Cerebellar cortex (tissue), 1 donor: ENCODE measurements around the gene PTGES3L.
"Not testable (repeated sequence)": the region's sequence is repeated elsewhere in the genome, so short reads cannot be mapped to it uniquely, and the experiment has no call there.

Experiments
- DNase-seq: peaks from one replicate; pipeline ENCODE4 v3.0.0-alpha.2; 2015; ENCODE audit warnings: low spot score

PTGES3L gene

DNA sequence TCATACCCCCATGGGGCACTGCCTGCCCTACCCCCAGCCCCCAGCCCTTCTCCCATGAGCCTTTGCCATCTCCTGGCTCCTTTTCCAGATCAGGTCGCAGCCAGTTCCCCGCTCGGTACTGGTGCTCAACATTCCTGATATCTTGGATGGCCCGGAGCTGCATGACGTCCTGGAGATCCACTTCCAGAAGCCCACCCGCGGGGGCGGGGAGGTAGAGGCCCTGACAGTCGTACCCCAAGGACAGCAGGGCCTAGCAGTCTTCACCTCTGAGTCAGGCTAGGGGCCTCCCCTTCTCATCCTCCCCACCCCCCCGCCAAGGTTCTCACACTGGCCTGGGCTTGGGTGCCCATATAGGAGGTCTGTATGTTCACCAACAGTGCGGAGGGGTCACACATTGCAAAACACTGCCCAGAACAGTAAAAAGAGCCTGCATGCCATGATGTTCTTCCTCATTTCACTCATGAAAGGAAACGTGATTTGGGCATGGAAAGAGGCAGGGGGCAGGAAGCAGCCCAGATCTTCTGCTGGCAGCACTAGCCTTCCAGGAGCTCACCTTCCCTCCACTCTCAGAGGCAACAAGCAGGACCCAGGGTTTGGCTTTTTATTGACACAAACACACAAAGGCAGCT is 34.3 kb upstream of the PTGES3L start:
- no peak for DNase-seq

- no peak for DNase-seq
Observed at GRCh38 chr17:43013296-43013695, 33.4 kb upstream of the PTGES3L start.

GRCh38 chr17:43011728-43012472 is 32.0 kb upstream of the PTGES3L start:
- no peak for DNase-seq

DNA sequence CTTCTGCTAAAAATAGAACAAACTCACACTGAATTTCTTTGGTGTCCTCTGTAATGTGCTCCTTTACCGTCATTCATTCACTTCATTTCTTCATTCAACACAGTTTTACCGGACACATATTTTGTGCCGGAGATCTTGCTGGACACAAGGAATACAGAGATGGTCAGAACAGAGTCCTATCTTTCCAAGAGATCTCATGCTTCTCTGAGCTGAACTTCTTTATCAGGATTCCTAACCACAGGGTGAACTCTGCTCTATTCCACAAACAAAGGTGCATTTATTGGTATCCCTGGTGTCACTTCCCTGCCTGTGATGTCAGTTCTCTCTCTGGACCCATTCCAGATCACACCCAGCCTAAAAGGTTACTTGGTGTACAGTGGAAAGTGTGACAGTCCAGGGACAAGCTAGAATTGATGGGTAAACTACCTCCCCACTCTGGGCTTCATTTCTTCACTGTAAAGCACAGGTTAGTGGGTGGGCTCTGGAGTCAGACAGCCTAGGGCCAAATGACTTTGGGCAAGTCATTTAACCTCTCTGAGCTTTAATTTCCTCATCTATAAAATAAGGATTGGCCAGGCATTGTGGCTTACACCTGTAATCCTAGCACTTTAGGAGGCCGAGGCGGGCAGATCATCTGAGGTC is 30.9 kb upstream of the PTGES3L start:
- DNase-seq: no peak

DNA sequence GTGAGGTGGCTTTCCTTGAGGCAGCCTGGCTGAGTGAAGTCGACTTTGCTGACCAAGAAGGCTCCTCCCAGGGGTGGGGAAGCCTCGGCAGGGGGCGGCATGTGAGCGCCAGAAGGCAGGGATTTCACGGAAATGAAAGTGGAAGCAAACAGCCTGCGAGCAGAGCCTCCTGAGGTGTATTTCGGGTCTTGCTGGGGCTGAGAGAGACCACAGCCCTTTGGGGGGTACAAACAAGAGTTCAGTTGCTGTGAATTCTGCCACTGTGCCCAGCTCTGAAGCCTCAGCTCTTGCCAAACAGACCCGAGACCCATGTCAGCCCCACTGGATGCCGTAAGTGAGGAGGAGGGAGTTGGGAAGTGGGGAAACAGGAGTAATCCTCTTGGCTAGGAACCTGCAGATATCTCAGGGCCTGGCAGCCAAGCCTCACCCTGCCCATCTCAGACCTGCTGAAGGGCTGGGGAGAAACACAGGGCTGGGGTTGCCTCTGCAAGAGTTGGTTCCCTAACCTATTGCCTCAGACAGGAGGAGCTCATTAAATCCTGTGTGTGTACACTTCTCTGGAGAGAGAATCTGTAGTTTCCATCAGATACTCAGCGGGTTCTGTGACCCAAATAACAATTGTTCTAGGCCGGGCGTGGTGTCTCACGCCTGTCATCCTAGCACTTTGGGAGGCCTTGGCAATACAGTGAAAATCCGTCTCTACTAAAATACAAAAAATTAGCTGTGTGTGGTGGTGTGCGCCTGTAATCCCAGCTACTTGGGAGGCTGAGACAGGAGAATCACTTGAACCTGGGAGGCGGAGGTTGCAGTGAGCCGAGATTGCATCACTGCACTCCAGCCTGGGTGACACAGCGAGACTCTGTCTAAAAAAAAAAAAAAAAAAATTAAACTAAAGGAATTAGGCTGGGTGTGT is 27.0 kb upstream of the PTGES3L start, which contains the start of gene IFI35:
Gene IFI35, plus strand, starts transcription at position 146 of the 913 bp plus-strand sequence. Its CDS starts 164 bp downstream, at position 310.
- peak; percentile 74 for DNase-seq

- peak; percentile 81 for DNase-seq
Observed at GRCh38 chr17:43003542-43004172, 23.8 kb upstream of the PTGES3L start.

- not testable (repeated sequence) for DNase-seq
Observed at GRCh38 chr17:43000894-43001293, 21.0 kb upstream of the PTGES3L start.

GRCh38 chr17:42999003-42999525 is 19.2 kb upstream of the PTGES3L start:
- DNase-seq: no peak

- DNase-seq: peak; percentile 100
Observed at GRCh38 chr17:42997984-42998938, 18.4 kb upstream of the PTGES3L start, which contains the start of gene RPL27. Gene RPL27 (plus strand): TSS chr17:42998419. CDS start chr17:42998751, 332 bp downstream.

GRCh38 chr17:42997390-42997983 is 17.6 kb upstream of the PTGES3L start:
- DNase-seq: no peak

DNA sequence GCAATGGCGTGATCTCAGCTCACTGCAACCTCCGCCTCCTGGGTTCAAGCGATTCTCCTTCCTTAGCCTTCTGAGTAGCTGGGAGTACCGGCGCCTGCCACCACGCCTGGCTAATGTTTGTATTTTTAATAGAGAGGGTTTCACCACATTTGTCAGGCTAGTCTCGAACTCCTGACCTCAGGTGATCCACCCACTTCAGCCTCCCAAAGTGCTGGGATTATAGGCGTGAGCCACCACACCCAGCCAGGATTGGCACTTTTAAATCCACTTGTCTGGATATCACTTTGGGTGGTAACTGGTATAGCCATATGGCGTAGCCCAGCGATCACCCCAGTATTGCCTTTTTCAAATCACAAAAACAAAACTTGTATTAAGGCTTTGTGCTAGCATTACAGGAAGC is 14.0 kb upstream of the PTGES3L start:
- not testable (repeated sequence) for DNase-seq

- DNase-seq: no peak
Observed at GRCh38 chr17:42992872-42993271, 13.0 kb upstream of the PTGES3L start.

- no peak for DNase-seq
Observed at GRCh38 chr17:42991471-42991870, 11.6 kb upstream of the PTGES3L start.

DNA sequence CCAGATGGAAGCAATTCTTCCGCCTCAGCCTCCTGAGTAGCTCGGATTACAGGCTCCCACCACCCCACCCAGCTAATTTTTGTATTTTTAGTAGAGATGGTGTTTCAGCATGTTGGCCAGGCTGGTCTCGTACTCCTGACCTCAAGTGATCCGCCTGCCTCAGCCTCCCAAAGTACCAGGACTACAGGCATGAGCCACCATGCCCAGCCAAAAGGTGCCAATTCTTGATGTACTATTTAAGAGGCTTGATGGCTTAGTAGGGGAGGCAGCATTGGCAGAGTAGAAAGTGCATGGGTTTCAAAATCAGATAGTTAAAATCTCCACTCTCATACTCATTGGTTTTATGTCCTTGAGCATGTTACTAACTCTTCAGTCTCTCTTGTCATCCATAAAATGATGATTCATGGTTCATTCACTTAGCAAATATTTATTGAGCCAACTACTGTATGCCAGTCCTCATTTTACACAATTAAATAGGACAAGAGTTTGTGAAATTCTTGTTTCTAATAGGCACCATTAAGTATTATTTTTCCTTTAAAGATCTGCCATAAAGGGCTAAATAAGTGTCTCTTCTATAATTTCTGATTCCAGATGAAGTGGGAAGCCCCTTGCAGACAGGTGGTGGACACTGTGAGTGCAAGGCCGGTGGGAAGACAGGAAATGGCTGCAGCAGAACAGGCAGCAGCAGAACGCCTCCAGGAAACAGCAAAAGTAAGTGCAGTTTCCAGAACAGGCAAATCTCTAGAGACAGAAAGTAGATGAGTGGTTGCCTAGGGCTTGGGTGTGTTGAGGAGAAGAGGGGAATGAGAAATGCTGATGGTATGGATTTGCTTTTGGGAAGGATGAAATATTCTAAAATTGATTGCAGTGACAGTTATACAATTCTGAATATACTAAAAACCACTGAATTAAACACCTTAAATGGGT is 10.1 kb upstream of the PTGES3L start:
- no peak for DNase-seq

DNA sequence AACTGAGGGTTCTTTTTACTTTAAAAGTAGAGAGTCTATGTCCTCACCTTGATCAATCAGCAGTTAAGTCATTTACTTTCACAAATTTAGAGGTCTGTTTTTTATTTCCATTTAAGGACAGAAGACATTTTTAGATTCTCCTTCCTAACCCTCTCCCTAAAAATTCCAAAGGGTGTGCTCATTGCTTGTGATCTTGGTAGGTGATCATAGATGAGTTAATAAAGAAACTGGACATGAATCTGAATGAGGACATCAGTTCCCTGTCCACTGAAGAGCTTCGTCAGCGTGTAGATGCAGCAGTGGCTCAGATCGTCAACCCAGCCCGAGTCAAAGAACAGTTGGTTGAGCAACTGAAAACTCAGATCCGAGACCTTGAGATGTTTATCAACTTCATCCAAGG is 9.3 kb upstream of the PTGES3L start:
- DNase-seq: no peak

- DNase-seq: no peak
Observed at GRCh38 chr17:42985225-42985624, 5.3 kb upstream of the PTGES3L start.

GRCh38 chr17:42982266-42982665 is 2.4 kb upstream of the PTGES3L start:
- DNase-seq: no peak

DNA sequence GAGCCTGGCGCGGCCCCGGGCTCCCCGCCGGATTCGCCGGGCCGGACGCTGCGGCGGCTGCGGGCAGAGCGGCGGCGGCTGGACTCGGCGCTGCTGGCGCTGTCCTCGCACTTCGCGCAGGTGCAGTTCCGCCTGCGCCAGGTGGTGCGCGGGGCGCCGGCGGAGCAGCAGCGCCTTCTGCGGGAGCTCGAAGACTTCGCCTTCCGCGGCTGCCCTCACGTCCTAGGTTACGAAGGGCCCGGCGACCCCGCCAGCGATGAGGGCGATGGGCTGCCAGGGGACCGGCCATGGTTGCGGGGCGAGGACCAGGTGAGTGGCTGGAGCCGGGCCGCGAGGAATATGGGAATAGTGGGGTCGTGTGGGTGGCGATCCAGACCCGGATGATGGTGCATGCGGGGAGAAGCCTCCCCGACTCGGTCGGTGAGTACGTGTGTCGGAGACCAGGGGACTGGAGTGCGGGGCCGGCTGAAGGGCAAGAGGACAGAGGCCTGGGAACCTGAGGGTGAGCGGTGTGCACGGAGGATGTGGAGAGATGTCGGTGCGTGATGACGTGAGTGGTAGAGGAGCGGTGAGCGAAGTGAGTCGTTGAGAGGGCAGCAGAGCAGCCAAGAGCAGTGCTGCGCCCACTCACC is 1.0 kb upstream of the PTGES3L start:
- peak; percentile 72 for DNase-seq
